ENCODE measurements around the gene ATP13A1. TPM values are rescaled to one million over a fixed set of nuclear protein-coding genes. Genes with fewer than 3 reads are reported as not detected.

The ATP13A1 gene
- total and polyA plus RNA-seq, 2 of the 8 experiments (the other 6 are each of a cell fraction or from before 2014, with no cell fraction given): 33.0 to 64.2 TPM

- Histone ChIP-seq H3K4me1 (replicated peaks in 1 of 4; ENCODE audit: control insufficient read depth in 3 of 4, insufficient read depth in 4 of 4, low read length in 3 of 4) (peaks cover 0 to 8% (median 5%) of the 10 kb centered on the region in 4 experiments; a peak in 6 of 7 replicates), H2BK15ac (ENCODE audit: low read length) (peak overlapping the region; percentile 81; the same call in 1 of the 2 replicates), H4K20me1 (replicated peaks in 1 of 2; ENCODE audit: control insufficient read depth in 1 of 2, insufficient read depth in 2 of 2, low read length in 2 of 2) (peaks cover 3 to 5% of the 10 kb centered on the region in 2 experiments), H4K91ac (replicated peaks; ENCODE audit: insufficient read length, low read length) (peak overlapping the region; percentile 31), H4K8ac (ENCODE audit: extremely low read depth, insufficient read depth, low read length) (peak overlapping the region; percentile 23), H3K36me3 (ENCODE audit: control insufficient read depth in 2 of 4, insufficient read depth in 4 of 4, low read length in 3 of 4) (peaks cover 10 to 28% (median 21%) of the 10 kb centered on the region in 4 experiments), H3K79me1 (ENCODE audit: low read depth, low read length) (no peaks in the 10 kb centered on the region), H3K23me2 (ENCODE audit: low read depth, low read length) (peaks cover 4% of the 10 kb centered on the region; the same call in 1 of the 2 replicates), H3K56ac (replicated peaks; ENCODE audit: insufficient read length, low read depth, low read length) (no peak overlapping the region), H3K18ac (ENCODE audit: extremely low read depth, low read length) (peak overlapping the region; percentile 78), H3K4me3 (ENCODE audit: extremely low read depth in 1 of 4, insufficient read depth in 2 of 4, low read depth in 3 of 4, low read length in 4 of 4) (peak overlapping the region; percentile 77 to 85 (median 80)), H2AK5ac (ENCODE audit: low read depth, low read length) (peak overlapping the region; percentile 70; the same call in 1 of the 2 replicates), H3K4ac (replicated peaks; ENCODE audit: insufficient read length, low read depth, low read length) (peak overlapping the region; percentile 25), H3K27me3 (replicated peaks in 1 of 4; ENCODE audit: control insufficient read depth in 3 of 4, extremely low read depth in 1 of 4, insufficient read depth in 3 of 4, low read length in 3 of 4) (no peaks in the 10 kb centered on the region), H3K4me2 (ENCODE audit: insufficient read depth in 1 of 2, low read depth in 2 of 2, low read length in 2 of 2) (peak overlapping the region; percentile 72 to 85), H2AFZ (ENCODE audit: low read length) (peak overlapping the region; percentile 69; the same call in 1 of the 2 replicates), H2BK120ac (replicated peaks; ENCODE audit: low read depth, low read length) (no peak overlapping the region), H2BK20ac (ENCODE audit: low read length) (no peak overlapping the region), H3K9ac (replicated peaks in 1 of 4; ENCODE audit: extremely low read depth in 1 of 4, low read depth in 3 of 4, low read length in 3 of 4) (peak overlapping the region in 2 of 4 experiments; percentile 56 to 59; a peak in 3 of 7 replicates), H4K5ac (ENCODE audit: insufficient read length, low read depth, low read length) (no peak overlapping the region), H3K9me3 (ENCODE audit: insufficient read depth in 2 of 2, low read depth in 1 of 2, low read length in 1 of 2) (no peaks in the 10 kb centered on the region), H3K14ac (ENCODE audit: insufficient read length) (no peak overlapping the region), H3K79me2 (ENCODE audit: control insufficient read depth in 1 of 2, insufficient read depth in 2 of 2, low read length in 2 of 2) (no peaks in the 10 kb centered on the region), H3K23ac (ENCODE audit: insufficient read length) (no peak overlapping the region), H2BK12ac (ENCODE audit: low read depth, low read length) (0 out of 2 replicates have a peak overlapping the region, but pooled peaks have one; percentile 7), H2BK5ac (ENCODE audit: low read depth, low read length) (no peak overlapping the region), H3K27ac (ENCODE audit: low read depth, low read length) (peak overlapping the region; percentile 33; the same call in 1 of the 2 replicates)
- no peak for DNase-seq (ENCODE audit: low read depth in 1 of 2, low spot score in 2 of 2)
- ChIA-PET POLR2A (ENCODE audit: partially characterized antibody) (no interaction called here), CTCF (ENCODE audit: partially characterized antibody) (interaction anchor here (0.7 kb wide), 1 partner anchor 75 kb away, joined by 4 read pairs; no protein-coding TSS in a partner anchor)
- FAIRE-seq: no peak
- WGBS, 2 experiments (ENCODE audit: extremely low coverage in 1 of 2, insufficient coverage in 1 of 2, insufficient read length in 1 of 2, insufficient replicate concordance in 2 of 2, low coverage in 1 of 2, low lambda C conversion rate in 2 of 2, missing lambda C conversion rate in 1 of 2): 30% methylated on average over 14 of the region's 16 CpGs; no CpG with 5 or more reads in 1 of the 2 experiments
- no peak for TF ChIP-seq CREB1 (IDR thresholded peaks at IDR 0.05)
Measured at GRCh38 chr19:19642506-19643157, 20.8 kb downstream of the ATP13A1 start.
